ENCODE measurements around the gene RAD52.

Gene RAD52

DNA sequence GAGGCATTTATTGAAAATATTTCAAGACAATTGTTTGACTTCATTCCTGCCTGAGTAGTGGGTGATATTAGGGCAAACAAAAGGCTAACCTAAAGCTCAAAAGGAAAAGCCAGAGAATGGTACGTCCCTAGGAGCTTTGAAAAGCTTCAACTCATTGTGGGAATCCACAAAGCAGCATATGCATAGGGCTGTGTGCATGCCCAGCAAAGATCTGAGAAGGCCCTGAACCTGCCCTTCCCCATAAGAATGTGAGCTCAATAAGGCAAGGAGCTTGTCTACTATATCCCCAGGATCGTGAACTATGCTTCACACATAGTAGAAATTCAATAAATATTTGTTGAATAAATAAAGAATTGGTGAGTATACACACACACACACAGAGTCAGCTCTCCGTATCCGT, 19.1 kb upstream of the RAD52 start:
- no peak overlapping the region for H3K27ac ChIP-seq (ENCODE audit: low read depth, low read length)
- no peaks in the 10 kb centered on the region for H3K36me3 ChIP-seq (ENCODE audit: control insufficient read depth in 5 of 5, insufficient read depth in 5 of 5, low read length in 5 of 5)
- no peak overlapping the region for H3K4me3 ChIP-seq (ENCODE audit: low read depth in 1 of 5, low read length in 5 of 5)
- H3K27me3 ChIP-seq (ENCODE audit: control insufficient read depth in 5 of 5, insufficient read depth in 4 of 5, low read length in 5 of 5) = no peaks in the 10 kb centered on the region
- no peak overlapping the region for H3K9ac ChIP-seq (ENCODE audit: low read length in 5 of 5)
- no peaks in the 10 kb centered on the region for H3K9me3 ChIP-seq (ENCODE audit: control insufficient read depth in 5 of 5, low read length in 5 of 5)
- H3K4me1 ChIP-seq (ENCODE audit: control insufficient read depth in 5 of 5, insufficient read depth in 5 of 5, low read length in 5 of 5) = no peaks in the 10 kb centered on the region

GRCh38 chr12:967641-968040, 18.1 kb upstream of the RAD52 start:
- Histone ChIP-seq H3K9me3 (ENCODE audit: control insufficient read depth in 5 of 5, low read length in 5 of 5) (no peaks in the 10 kb centered on the region), H3K27ac (ENCODE audit: low read depth, low read length) (no peak overlapping the region), H3K27me3 (ENCODE audit: control insufficient read depth in 5 of 5, insufficient read depth in 4 of 5, low read length in 5 of 5) (no peaks in the 10 kb centered on the region), H3K36me3 (ENCODE audit: control insufficient read depth in 5 of 5, insufficient read depth in 5 of 5, low read length in 5 of 5) (no peaks in the 10 kb centered on the region), H3K9ac (ENCODE audit: low read length in 5 of 5) (no peak overlapping the region), H3K4me1 (ENCODE audit: control insufficient read depth in 5 of 5, insufficient read depth in 5 of 5, low read length in 5 of 5) (no peaks in the 10 kb centered on the region), H3K4me3 (ENCODE audit: low read depth in 1 of 5, low read length in 5 of 5) (no peak overlapping the region)

DNA sequence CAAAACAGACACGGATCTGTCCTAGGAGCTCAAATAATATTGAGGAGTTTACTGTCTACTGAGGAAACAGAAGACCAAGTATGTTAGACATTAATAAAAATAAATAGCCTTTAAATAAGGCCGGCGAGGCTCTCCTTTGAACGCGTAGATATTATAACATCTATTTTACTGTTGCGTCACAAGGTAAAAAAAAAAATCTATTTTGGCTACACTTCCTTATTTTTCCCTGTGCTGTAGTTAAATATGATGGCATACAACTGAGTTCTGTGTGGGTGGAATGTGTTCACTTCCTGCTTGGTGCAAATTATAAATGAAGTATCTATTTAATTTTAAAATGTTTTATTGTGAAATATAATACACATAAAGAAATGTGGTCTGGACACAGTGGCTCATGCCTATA, 17.2 kb upstream of the RAD52 start:
- H3K36me3 ChIP-seq (ENCODE audit: control insufficient read depth in 5 of 5, insufficient read depth in 5 of 5, low read length in 5 of 5) = no peaks in the 10 kb centered on the region
- H3K27ac ChIP-seq (ENCODE audit: low read depth, low read length) = no peak overlapping the region
- H3K9me3 ChIP-seq (ENCODE audit: control insufficient read depth in 5 of 5, low read length in 5 of 5) = no peaks in the 10 kb centered on the region
- H3K4me1 ChIP-seq (ENCODE audit: control insufficient read depth in 5 of 5, insufficient read depth in 5 of 5, low read length in 5 of 5) = no peaks in the 10 kb centered on the region
- no peaks in the 10 kb centered on the region for H3K27me3 ChIP-seq (ENCODE audit: control insufficient read depth in 5 of 5, insufficient read depth in 4 of 5, low read length in 5 of 5)
- H3K9ac ChIP-seq (ENCODE audit: low read length in 5 of 5) = no peak overlapping the region
- H3K4me3 ChIP-seq (ENCODE audit: low read depth in 1 of 5, low read length in 5 of 5) = no peak overlapping the region

- peaks cover 0 to 15% (median 4%) of the 10 kb centered on the region in 5 donors for H3K4me1 ChIP-seq (ENCODE audit: control insufficient read depth in 5 of 5, insufficient read depth in 5 of 5, low read length in 5 of 5)
- no peak overlapping the region for H3K9ac ChIP-seq (ENCODE audit: low read length in 5 of 5)
- no peaks in the 10 kb centered on the region for H3K27me3 ChIP-seq (ENCODE audit: control insufficient read depth in 5 of 5, insufficient read depth in 4 of 5, low read length in 5 of 5)
- peak overlapping the region in 3 of 5 donors; percentile 18 to 31 (median 19) for H3K4me3 ChIP-seq (ENCODE audit: low read depth in 1 of 5, low read length in 5 of 5)
- no peaks in the 10 kb centered on the region for H3K9me3 ChIP-seq (ENCODE audit: control insufficient read depth in 5 of 5, low read length in 5 of 5)
- no peak overlapping the region for H3K27ac ChIP-seq (ENCODE audit: low read depth, low read length)
- H3K36me3 ChIP-seq (ENCODE audit: control insufficient read depth in 5 of 5, insufficient read depth in 5 of 5, low read length in 5 of 5) = no peaks in the 10 kb centered on the region
These were observed 9.2 kb upstream of the RAD52 start for GRCh38 chr12:958588-959123.

DNA sequence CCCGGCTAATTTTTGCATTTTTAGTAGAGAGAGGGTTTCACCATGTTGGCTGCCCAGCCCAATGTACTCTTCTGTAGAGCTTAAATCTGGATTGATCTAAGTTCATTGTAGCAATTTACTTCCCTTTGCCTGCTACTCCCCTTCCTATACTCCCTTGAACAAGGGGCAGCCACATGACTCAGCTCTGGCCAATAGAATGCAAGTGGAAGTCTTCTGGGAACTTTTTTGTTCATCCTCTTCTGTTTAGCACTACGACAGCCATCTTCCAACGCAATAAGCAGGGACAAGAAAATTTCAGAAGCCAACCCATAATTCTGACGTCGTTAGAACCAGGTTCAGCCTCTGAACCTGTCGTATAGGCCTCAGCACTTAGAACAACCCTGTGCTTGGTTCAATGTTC, 6.4 kb upstream of the RAD52 start:
- Histone ChIP-seq H3K9ac (ENCODE audit: low read length in 5 of 5) (no peak overlapping the region), H3K36me3 (ENCODE audit: control insufficient read depth in 5 of 5, insufficient read depth in 5 of 5, low read length in 5 of 5) (no peaks in the 10 kb centered on the region), H3K27me3 (ENCODE audit: control insufficient read depth in 5 of 5, insufficient read depth in 4 of 5, low read length in 5 of 5) (no peaks in the 10 kb centered on the region), H3K27ac (ENCODE audit: low read depth, low read length) (no peak overlapping the region), H3K4me1 (ENCODE audit: control insufficient read depth in 5 of 5, insufficient read depth in 5 of 5, low read length in 5 of 5) (peaks cover 0 to 15% (median 4%) of the 10 kb centered on the region in 5 donors), H3K4me3 (ENCODE audit: low read depth in 1 of 5, low read length in 5 of 5) (no peak overlapping the region), H3K9me3 (ENCODE audit: control insufficient read depth in 5 of 5, low read length in 5 of 5) (no peaks in the 10 kb centered on the region)

DNA sequence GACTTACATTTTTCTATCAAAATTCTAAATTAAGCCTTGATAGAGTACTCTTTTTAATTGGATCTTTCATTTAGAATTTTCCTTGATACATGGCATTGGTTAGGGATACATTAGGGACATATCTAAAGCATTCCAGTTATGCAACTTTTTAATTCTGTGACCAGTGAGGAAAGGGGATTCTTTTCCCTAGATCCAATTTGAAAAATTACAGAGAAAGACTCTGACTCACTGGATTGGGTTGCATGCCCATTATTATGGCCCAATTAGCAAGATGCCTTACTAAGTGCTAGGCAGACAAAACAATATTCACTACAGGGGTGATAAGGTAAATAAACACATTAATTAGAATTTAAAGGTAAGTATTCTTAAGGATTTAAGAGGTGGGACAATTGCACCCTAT, 5.2 kb upstream of the RAD52 start:
- H3K9me3 ChIP-seq (ENCODE audit: control insufficient read depth in 5 of 5, low read length in 5 of 5) = no peaks in the 10 kb centered on the region
- no peak overlapping the region for H3K4me3 ChIP-seq (ENCODE audit: low read depth in 1 of 5, low read length in 5 of 5)
- H3K27ac ChIP-seq (ENCODE audit: low read depth, low read length) = no peak overlapping the region
- no peak overlapping the region for H3K9ac ChIP-seq (ENCODE audit: low read length in 5 of 5)
- peaks cover 0 to 17% (median 8%) of the 10 kb centered on the region in 5 donors for H3K4me1 ChIP-seq (ENCODE audit: control insufficient read depth in 5 of 5, insufficient read depth in 5 of 5, low read length in 5 of 5)
- no peaks in the 10 kb centered on the region for H3K27me3 ChIP-seq (ENCODE audit: control insufficient read depth in 5 of 5, insufficient read depth in 4 of 5, low read length in 5 of 5)
- no peaks in the 10 kb centered on the region for H3K36me3 ChIP-seq (ENCODE audit: control insufficient read depth in 5 of 5, insufficient read depth in 5 of 5, low read length in 5 of 5)

GRCh38 chr12:953776-954175, 4.3 kb upstream of the RAD52 start:
- H3K4me1 ChIP-seq (ENCODE audit: control insufficient read depth in 5 of 5, insufficient read depth in 5 of 5, low read length in 5 of 5) = peaks cover 2 to 15% (median 11%) of the 10 kb centered on the region in 5 donors
- H3K27ac ChIP-seq (ENCODE audit: low read depth, low read length) = no peak overlapping the region

GRCh38 chr12:951176-951575, 1.7 kb upstream of the RAD52 start:
- H3K27ac ChIP-seq (ENCODE audit: low read depth, low read length) = no peak overlapping the region
- H3K4me1 ChIP-seq (ENCODE audit: control insufficient read depth in 5 of 5, insufficient read depth in 5 of 5, low read length in 5 of 5) = peaks cover 2 to 22% (median 12%) of the 10 kb centered on the region in 5 donors
- no peaks in the 10 kb centered on the region for H3K27me3 ChIP-seq (ENCODE audit: control insufficient read depth in 5 of 5, insufficient read depth in 4 of 5, low read length in 5 of 5)
- no peak overlapping the region for H3K4me3 ChIP-seq (ENCODE audit: low read depth in 1 of 5, low read length in 5 of 5)
- H3K9ac ChIP-seq (ENCODE audit: low read length in 5 of 5) = no peak overlapping the region
- H3K36me3 ChIP-seq (ENCODE audit: control insufficient read depth in 5 of 5, insufficient read depth in 5 of 5, low read length in 5 of 5) = no peaks in the 10 kb centered on the region
- no peaks in the 10 kb centered on the region for H3K9me3 ChIP-seq (ENCODE audit: control insufficient read depth in 5 of 5, low read length in 5 of 5)

More at GRCh38 chr12:953776-954175, 4.3 kb upstream of the RAD52 start:
- Histone ChIP-seq H3K36me3 (ENCODE audit: control insufficient read depth in 5 of 5, insufficient read depth in 5 of 5, low read length in 5 of 5) (no peaks in the 10 kb centered on the region), H3K27me3 (ENCODE audit: control insufficient read depth in 5 of 5, insufficient read depth in 4 of 5, low read length in 5 of 5) (no peaks in the 10 kb centered on the region), H3K9ac (ENCODE audit: low read length in 5 of 5) (no peak overlapping the region), H3K9me3 (ENCODE audit: control insufficient read depth in 5 of 5, low read length in 5 of 5) (no peaks in the 10 kb centered on the region), H3K4me3 (ENCODE audit: low read depth in 1 of 5, low read length in 5 of 5) (no peak overlapping the region)

DNA sequence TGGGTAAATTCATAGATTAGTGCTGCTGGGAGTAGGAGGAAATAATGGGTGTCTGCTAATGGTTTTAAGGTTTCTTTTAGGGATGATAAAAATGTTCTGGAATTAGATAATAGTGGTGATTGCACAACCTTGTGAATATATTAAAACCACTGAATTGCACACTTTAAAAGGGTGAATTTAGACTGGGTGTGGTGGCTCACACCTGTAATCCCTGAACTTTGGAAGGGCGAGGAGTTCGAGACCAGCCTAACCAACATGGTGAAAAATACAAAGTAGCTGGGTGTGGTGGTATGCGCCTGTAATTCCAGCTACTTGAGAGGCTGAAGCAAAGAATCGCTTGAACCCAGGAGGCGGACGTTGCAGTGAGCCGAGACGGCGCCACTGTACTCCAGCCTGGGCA, 1.3 kb downstream of the RAD52 start:
- peaks cover 2 to 25% (median 15%) of the 10 kb centered on the region in 5 donors for H3K4me1 ChIP-seq (ENCODE audit: control insufficient read depth in 5 of 5, insufficient read depth in 5 of 5, low read length in 5 of 5)
- no peak overlapping the region for H3K9ac ChIP-seq (ENCODE audit: low read length in 5 of 5)
- H3K27me3 ChIP-seq (ENCODE audit: control insufficient read depth in 5 of 5, insufficient read depth in 4 of 5, low read length in 5 of 5) = no peaks in the 10 kb centered on the region
- peak overlapping the region; percentile 75 to 94 (median 86) for H3K4me3 ChIP-seq (ENCODE audit: low read depth in 1 of 5, low read length in 5 of 5)
- peaks cover 0 to 10% (median 0%) of the 10 kb centered on the region in 5 donors for H3K36me3 ChIP-seq (ENCODE audit: control insufficient read depth in 5 of 5, insufficient read depth in 5 of 5, low read length in 5 of 5)
- H3K27ac ChIP-seq (ENCODE audit: low read depth, low read length) = peak overlapping the region; percentile 88
- H3K9me3 ChIP-seq (ENCODE audit: control insufficient read depth in 5 of 5, low read length in 5 of 5) = no peaks in the 10 kb centered on the region

DNA sequence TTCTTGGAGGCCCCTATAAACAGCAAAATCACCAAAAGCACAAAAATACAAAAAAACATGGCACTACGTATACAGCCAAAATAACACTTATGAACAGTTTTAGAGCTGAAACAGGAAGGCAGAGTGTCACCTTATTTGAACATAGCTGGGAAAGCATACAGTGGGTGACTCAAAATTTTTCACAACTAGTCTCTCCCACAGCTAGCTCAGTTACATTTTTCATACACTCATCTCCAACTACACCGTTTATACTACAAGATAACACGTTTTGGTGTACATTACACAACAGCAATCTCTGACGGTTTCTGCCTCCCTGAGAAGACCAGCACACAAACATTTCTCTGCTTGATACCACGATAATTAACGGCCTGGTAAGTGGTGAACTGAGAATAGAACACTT, 2.9 kb downstream of the RAD52 start:
- Histone ChIP-seq H3K27me3 (ENCODE audit: control insufficient read depth in 5 of 5, insufficient read depth in 4 of 5, low read length in 5 of 5) (no peaks in the 10 kb centered on the region), H3K9ac (ENCODE audit: low read length in 5 of 5) (no peak overlapping the region), H3K4me3 (ENCODE audit: low read depth in 1 of 5, low read length in 5 of 5) (no peak overlapping the region), H3K9me3 (ENCODE audit: control insufficient read depth in 5 of 5, low read length in 5 of 5) (no peaks in the 10 kb centered on the region), H3K27ac (ENCODE audit: low read depth, low read length) (no peak overlapping the region), H3K4me1 (ENCODE audit: control insufficient read depth in 5 of 5, insufficient read depth in 5 of 5, low read length in 5 of 5) (peaks cover 2 to 25% (median 15%) of the 10 kb centered on the region in 5 donors), H3K36me3 (ENCODE audit: control insufficient read depth in 5 of 5, insufficient read depth in 5 of 5, low read length in 5 of 5) (peaks cover 0 to 17% (median 0%) of the 10 kb centered on the region in 5 donors)

Data from subcutaneous abdominal adipose tissue (tissue), 5 donors.